GM18519 (cell line): ENCODE data around the gene ADAMTSL3.

Source experiments
- ATAC-seq: cut with Tn5 transposase; IDR thresholded peaks from one replicate; pipeline ENCODE4 v1.9.1; 2021; ENCODE audit warnings: mild to moderate bottlenecking, moderate library complexity; ENCODE audit not compliant: unreplicated experiment, low FRiP score

Gene ADAMTSL3

DNA sequence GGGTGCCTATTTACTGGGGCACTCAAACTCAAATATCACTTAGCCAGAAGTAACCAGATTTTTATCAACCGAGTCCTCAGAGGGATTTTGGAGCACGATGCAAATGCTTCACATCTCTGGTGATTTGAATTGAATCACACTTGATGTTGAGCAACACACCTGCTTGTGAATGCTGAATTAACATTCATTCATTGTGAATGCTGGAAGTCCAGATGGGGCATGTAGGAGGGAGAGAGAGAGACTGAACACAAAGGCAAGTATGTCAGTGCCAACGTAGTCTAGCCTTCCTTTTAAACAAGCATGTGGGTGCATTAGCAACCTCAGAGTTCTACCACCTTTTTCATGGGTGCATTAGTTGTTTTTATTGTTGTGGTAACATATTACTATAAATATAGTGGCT lies 156.2 kb downstream of the ADAMTSL3 start:
- no peak for ATAC-seq

DNA sequence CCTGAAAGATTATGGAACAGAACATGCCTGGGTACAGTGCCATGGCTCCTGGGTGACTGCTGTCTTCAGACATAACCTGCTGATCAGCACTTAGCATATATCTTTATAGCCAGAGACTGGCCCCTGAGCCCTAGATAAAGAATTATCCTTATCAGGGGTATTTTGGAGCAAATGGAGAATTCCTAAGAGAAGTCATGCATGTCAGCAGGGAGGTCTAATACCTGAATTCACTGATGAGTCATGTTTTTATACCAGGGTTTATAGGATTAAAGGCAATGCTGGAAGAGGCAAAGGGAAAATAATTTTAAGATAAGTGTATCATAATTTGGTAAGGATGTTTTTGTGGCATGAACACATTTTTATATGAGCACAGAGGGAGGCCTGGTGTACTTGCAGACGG lies 159.8 kb downstream of the ADAMTSL3 start:
- ATAC-seq: no peak

DNA sequence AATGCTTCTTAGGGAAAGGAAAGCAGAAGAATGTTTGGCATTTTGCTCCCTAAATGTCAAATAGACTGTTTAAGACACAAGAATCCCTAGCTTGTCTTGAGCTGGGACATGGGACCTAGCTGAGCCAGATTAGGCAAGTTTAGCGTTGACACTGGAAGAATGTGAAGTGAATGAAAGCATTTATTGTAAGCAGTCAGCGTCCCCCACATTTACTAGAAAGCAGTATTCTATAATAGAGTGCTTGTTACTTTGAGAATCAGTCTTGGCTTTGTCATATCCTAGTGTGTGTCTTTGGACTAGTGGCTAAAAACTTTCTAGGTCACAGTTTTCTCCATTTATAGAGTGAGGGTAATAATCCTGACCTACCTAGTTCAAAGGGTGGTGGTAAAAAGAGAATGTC lies 161.6 kb downstream of the ADAMTSL3 start:
- ATAC-seq: no peak

DNA sequence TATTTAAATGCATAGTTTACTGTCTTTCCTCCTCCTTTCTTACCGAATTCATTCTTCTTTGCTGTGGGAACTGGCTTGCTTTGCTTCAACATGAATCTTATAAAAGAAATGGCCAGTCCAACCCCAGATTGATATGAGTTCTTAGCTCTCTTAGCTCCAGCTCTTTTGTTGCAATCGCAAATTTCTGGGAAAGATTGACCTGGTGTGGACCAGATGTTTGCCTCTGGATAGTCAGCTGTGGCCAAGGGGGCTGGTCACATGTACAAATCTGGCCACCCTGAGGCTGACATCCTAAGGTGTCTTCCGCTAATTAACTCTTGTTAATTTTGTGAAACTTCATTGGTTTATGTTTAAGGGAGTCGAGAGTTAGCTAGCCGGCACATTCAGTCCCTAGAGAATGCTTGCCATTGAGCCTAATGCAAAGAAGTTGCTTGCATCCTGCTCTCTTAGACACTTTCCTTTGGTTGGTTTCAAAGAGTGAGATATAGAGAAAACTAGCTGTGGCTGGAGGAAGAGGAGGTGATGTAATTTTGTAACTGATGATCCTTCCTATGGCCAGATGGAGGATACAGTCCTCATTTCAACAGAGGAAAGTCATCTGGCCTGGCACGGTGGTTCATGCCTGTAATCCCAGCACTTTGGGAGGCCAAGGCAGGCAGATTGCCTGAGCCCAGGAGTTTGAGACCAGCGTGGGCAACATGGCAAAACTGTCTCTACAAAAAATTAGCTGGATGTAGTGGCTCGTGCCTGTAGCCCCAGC lies 162.4 kb downstream of the ADAMTSL3 start:
- ATAC-seq: no peak

DNA sequence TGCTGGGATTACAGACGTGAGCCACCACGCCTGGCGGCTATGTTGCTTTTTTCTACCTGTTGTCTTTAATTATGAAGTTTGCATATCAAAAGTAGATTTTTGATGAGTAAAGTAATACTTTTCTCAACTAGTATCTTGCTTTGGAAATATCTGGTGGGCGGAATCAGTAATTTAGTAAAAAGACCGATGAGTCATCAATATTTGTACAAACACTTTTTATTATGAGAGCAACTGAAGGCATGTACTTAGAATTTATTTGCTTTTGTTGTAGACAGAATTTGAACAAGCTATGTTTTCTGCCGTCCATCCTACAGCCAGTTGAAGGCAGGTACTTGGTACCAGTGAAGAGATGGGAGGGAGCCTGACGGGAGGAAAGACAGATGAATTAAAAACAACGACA lies 164.7 kb downstream of the ADAMTSL3 start:
- ATAC-seq: no peak

DNA sequence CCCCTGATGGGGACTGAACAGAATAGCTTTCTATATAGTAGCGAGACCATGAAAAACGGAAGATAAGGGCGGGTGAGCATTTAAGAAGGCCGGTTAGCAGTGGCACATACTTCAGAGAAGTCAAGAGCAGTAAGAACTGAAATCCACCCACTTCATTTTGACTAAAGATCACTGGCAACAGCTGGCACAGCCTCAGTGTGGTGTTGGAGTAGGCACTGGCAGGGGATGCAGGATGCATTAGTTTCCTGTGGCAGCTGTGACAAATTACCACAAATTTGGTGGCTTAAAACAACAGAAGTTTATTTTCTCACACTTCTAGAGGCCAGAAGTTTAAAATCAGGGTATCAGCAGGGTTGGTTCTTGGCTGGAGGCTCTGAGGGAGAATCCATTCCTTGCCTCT lies 176.5 kb downstream of the ADAMTSL3 start:
- ATAC-seq: no peak

DNA sequence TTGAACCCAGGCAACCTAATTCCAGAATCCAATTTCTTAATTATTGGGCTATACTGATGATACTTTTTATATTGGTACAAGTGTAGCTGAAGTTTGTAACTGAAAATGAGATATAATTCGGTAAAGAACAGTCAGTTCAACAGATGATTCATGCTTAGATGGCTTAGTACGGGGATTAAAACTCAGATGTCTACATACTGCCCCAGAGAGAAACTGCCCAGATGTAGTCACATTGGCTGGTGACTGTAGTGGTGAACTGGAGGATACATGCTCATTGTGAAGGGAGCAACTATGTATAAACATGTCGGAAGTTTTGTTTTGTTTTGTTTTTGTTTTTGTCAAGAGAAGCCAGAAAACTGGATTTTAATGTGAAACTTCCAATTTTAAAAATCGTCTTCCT lies 179.6 kb downstream of the ADAMTSL3 start:
- ATAC-seq: no peak

DNA sequence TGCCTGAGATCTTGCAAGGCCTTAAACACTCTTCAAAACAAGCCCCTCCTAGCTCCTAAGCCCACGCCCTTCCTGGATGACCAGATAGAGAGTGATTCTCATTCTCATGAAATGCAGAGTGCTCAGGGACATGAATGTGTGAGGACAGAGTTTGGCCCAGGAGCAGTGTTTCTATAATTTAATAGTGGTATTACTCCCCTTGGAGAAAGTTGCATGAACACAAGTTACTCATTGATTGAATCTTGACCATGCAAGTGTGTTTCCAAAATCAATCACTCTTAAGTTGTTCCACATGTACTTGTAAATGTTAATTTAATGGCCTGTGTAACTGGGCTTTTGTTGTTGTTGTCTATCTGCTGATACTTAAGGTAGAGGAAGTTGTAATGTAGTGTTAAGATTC lies 181.6 kb downstream of the ADAMTSL3 start:
- no peak for ATAC-seq

DNA sequence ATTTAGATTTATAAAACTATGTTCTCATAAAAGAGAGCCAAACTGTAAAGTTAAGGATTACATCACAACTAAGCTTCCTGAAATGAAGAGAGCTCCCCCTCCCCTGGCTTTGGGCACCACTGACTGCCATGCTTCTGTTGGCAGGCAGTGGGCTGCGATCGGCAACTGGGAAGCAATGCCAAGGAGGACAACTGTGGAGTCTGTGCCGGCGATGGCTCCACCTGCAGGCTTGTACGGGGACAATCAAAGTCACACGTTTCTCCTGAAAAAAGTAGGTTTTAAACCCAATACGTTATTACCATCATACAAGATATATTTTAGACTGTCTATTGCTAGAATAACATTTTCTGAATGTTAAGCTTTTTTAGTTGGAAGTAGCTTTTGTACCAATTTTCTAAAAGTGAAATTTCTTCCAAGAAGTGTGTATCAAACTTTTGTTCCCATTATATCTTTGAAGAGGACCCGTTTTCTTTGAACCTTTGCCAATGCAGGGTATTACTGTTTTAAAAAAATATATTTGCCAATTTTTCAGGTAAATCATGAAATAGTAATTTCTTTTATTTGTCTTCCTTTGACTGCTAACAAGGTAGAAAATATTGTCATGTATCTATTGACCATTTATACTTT lies 184.1 kb downstream of the ADAMTSL3 start:
- ATAC-seq: no peak

DNA sequence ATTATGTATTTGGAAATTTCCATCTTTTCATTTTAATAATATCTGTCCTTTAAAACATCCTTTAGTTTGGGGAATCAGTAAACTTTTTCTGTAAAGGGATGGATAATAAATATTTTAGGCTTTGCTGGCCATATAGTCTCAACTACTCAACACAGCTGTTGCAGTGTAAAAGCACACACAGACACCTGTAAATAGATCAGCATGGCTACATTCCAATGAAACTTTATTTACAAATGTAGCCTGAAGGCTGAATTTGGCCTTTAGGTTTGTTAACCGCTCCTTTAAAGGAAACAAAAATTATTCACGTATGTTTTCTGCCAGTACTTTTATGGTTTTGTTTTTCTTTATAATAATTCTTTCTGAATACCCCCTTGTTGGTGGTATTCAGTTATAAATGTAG lies 184.8 kb downstream of the ADAMTSL3 start:
- ATAC-seq: no peak

DNA sequence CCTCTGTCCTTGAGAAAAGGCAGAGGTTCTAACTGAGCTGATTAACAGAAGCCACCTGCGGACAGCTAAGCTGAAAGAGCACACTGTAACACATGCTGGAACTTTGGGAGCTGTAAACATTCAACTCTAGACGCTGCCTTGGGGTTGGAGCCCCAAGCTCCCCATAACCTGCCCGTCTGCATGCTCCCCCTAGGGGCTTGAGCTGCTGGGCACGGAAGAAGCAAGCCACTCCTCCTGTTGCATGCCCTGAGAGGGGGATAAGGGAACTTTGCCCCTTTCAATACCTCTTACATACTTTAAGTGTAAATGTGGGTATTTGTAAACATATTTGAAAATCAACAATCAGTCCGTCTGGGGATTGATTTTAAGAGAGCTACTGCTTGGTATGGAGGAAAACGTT lies 188.4 kb downstream of the ADAMTSL3 start:
- ATAC-seq: no peak

DNA sequence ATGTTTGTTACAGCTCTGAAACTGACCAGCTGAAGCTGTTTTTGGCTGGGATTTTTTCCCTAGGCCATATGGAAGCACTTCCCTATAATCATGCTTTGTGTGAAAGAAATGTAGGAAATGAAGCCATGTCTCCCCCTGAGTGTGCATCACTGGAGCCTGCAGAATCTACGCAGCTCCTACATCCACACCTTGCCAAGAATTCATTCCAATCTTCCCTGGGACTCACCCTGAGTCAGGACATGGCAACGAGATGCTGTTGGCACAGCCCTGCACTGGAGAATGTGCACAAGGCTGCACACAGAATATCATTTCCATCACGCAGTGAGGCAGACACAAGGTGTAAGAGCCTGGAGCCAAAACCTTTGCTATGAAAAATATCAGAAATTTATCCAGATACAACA lies 189.5 kb downstream of the ADAMTSL3 start:
- no peak for ATAC-seq

DNA sequence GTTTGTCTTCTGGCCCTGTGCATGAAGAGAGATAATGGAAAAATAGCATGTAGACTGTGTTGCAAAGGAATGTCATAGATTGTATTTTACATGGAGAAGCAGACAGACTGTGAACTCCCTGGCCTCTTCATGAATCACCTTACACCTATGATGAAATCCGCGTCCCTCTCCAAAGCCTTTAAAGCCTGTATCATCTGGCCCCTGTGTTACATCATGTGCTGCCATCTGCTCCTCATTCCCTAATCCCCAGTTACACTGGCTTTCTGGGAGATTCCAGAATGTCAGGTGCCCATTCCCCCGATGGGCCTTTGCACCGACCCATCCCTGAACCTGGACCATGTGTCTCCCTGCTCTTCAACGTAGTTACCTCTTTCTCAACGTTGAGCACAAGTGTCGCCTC lies 190.8 kb downstream of the ADAMTSL3 start:
- no peak for ATAC-seq

DNA sequence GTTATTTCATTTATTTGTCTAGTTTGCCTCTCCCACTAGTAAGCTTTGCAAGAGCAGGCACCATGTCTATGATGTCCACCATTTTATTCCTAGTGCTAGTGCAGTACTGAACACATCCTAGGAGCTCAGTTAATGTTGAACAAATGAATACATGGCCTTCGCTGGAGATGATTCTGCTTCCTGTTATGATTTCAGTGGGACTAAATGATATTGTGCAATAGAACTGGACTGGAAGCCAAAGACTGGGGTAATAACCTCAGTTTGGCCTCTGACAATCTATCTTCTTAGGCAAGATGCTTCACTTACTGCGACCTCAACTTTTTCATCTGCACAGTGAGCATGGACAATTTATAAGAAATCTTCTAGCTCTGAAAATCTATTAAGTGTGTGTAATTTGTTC lies 191.3 kb downstream of the ADAMTSL3 start:
- ATAC-seq: no peak

DNA sequence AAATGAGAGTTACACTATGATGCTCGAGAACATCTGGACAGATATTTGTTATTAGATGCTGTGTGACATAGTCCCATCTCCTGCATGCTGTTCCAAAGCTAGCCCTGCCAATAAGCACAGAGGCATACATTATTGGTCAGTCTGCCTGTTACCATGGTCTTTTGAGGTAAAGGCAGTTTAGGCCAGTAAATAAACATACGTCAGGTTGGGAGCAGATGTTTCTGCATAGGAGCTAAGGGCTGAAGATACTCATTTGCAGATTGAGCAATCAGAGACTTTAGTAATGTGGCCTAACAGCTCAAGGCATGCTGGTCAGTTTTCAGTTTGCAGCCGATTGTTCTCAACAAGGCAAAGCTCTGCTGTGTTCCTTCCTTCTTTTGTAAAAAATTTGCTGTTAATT lies 192.9 kb downstream of the ADAMTSL3 start:
- no peak for ATAC-seq

DNA sequence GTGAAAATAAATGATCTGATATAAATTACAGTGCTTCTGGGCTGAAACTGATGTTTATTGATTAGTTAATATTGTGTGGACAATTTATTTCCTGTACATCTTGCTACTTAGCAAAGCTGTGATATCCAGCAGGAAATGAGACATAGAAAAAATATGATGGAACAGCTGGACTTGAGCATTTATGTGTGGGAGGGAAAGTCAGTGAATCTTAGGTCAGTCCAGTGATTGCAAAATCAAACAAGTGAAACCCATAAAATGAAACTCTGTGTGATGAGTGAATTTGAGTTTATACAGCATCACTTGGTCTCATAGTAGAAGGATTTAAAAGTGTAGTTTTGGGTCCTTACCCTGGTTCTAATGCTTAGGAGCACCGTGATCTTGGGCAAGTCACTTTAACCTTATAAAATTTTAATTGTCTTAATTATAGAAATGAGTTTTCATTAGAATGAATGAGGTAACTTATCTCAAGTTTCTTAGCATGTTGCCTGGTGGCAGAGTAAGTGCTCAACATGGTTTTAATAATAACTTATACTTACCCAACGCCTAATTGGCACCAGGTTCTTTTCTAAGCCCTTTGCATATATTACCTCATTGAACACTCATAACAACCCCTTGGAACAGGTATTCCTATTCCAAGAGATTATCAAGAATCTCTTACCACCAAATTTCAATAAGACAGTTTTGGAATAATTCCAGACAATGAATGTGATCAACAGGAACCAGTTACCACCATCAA lies 194.6 kb downstream of the ADAMTSL3 start:
- no peak for ATAC-seq

DNA sequence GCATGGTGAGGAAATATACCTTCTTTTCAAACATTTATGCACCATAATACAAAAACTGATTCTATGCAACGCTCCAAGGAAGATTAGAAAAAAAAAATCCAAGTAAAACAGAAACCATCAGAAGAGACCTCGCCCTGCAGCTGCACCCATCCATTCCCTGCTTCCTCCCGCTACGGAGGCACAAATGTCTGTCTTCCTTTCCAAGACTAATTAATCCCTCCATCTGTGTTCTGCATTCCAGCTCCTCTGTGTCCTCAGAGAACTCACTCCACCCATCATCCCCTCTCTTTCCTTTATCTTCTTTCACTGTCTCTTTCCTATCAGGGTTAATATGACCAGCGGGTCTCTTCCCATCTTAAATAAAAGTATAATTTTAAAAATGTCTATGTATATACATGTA lies 196.1 kb downstream of the ADAMTSL3 start:
- ATAC-seq: no peak

DNA sequence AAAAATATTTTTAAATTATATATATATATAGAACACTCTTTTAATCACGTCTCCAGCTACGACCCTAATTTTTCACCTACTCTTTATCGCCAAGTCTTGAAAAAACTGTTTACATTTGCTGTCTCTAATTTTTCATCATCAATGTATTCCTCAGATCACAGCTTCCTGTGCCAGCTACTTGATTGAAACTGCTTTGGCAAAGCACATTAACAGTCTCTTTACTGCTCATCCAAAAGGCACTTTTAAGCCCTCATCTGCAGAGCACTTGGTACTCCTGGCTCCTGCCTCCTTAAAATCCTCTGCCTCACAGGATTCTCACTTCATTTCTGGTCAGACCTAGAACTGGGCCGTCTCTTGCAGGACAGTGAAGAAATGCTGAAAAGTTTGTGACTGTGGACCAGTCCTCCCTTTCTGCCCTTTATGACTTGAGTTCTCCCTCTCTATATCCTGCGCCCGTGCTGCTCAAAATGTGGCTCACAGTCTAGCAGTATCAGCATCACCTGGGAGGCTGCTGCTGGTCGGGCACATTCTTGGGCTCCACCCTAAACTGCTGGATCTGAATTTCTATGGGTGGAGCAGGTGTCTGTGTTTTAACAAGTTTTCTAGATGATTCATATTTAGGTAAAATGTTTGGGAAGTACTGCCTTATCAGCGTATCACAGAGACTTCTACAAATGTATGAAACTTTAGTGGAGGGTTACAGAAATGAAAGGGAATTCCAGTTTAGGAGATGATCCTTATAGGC lies 196.8 kb downstream of the ADAMTSL3 start:
- ATAC-seq: no peak

DNA sequence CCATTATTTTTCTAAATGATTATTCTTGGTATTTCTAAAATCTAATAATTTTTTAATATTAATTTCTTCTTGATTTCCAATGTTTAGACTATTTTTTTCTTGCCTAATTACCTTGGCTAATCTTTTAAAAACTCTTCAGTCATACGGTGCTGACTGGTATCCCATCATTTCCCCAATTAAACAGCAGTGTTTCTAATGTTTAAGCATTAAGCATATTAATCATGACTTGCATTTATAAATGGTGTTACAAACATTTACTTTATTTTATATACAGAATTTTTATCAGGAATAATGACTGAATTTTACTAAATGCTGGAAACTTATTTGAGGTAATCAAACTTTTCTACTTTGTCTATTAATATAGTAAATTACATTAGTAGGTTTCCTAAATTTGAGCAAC lies 199.3 kb downstream of the ADAMTSL3 start:
- no peak for ATAC-seq

DNA sequence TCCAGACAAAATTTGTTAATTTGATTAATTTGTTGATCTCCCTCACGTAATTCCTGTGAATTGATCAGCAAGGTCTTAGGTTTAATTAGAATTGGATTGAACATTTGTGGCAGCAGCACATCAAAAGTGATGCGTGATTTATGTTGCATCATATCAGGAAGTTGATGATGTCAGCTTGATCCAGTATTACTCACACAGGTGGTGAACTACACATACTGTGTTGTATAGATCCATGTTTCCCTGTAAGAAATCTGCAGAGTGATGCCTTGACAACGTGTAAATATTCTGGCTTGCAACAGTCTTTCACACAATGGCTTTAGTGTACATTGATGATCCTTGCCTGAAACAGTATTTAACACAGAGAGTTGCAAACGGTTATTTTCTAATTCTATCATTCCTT lies 200.4 kb downstream of the ADAMTSL3 start:
- ATAC-seq: no peak
